Measurements from ENCODE around the gene IFRD1.

The IFRD1 gene

DNA sequence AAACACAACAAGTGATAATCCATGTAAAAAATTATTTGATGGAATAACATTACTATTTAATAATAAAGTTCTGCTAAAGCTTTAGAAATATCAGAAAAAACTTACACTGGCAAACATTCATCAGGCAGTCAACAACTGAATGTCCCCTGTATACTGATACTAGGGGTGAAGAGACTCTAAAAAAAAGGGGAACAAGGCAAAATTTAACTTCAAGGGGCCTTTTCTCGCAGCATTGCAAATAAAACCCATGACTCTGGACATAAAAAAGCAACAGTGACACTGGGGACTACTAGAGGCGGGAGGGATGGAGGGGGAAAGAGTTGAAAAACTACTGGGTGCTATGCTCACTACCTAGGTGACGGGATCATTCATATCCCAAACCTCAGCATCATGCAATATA, 5.8 kb upstream of the IFRD1 start:
- no peaks in the 10 kb centered on the region for H3K36me3 ChIP-seq (ENCODE audit: insufficient read depth, low read length)
- no peaks in the 10 kb centered on the region for H3K9me2 ChIP-seq (replicated peaks; ENCODE audit: low read depth, low read length)
- no peaks in the 10 kb centered on the region for H3K79me2 ChIP-seq (ENCODE audit: insufficient read depth, low read length)
- H3F3A ChIP-seq (ENCODE audit: low read depth), result peaks cover 2% of the 10 kb centered on the region; the same call in 1 of the 2 replicates
- H4K20me1 ChIP-seq (ENCODE audit: insufficient read depth, low read length, poor library complexity, severe bottlenecking), result no peaks in the 10 kb centered on the region
- peaks cover 4% of the 10 kb centered on the region for H3K4me1 ChIP-seq (ENCODE audit: insufficient read depth, low read length, poor library complexity, severe bottlenecking)
- H3K9me3 ChIP-seq (ENCODE audit: insufficient read depth, low read depth, low read length), result no peaks in the 10 kb centered on the region
- H3K27me3 ChIP-seq (ENCODE audit: insufficient read depth, low read length, poor library complexity, severe bottlenecking), result no peaks in the 10 kb centered on the region
- no peak overlapping the region for H2AFZ ChIP-seq (ENCODE audit: low read length)
- TF ChIP-seq, protein P1, sequence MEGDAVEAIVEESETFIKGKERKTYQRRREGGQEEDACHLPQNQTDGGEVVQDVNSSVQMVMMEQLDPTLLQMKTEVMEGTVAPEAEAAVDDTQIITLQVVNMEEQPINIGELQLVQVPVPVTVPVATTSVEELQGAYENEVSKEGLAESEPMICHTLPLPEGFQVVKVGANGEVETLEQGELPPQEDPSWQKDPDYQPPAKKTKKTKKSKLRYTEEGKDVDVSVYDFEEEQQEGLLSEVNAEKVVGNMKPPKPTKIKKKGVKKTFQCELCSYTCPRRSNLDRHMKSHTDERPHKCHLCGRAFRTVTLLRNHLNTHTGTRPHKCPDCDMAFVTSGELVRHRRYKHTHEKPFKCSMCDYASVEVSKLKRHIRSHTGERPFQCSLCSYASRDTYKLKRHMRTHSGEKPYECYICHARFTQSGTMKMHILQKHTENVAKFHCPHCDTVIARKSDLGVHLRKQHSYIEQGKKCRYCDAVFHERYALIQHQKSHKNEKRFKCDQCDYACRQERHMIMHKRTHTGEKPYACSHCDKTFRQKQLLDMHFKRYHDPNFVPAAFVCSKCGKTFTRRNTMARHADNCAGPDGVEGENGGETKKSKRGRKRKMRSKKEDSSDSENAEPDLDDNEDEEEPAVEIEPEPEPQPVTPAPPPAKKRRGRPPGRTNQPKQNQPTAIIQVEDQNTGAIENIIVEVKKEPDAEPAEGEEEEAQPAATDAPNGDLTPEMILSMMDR (conservative IDR thresholded peaks at IDR 0.05; ENCODE audit: low read length), result no peak
- TF ChIP-seq EZH2phosphoT487 (IDR thresholded peaks at IDR 0.05; ENCODE audit: borderline replicate concordance), result no peak
- H3K4me2 ChIP-seq (ENCODE audit: low read depth, low read length, poor library complexity, severe bottlenecking), result no peak overlapping the region
- no peak overlapping the region for H3K4me3 ChIP-seq (ENCODE audit: low read length, poor library complexity, severe bottlenecking)
- H3K9ac ChIP-seq (ENCODE audit: low read depth, low read length, poor library complexity, severe bottlenecking), result no peak overlapping the region

- H3K36me3 ChIP-seq (ENCODE audit: insufficient read depth, low read length), result no peaks in the 10 kb centered on the region
Observed at GRCh38 chr7:112446431-112446830, 3.8 kb upstream of the IFRD1 start.

DNA sequence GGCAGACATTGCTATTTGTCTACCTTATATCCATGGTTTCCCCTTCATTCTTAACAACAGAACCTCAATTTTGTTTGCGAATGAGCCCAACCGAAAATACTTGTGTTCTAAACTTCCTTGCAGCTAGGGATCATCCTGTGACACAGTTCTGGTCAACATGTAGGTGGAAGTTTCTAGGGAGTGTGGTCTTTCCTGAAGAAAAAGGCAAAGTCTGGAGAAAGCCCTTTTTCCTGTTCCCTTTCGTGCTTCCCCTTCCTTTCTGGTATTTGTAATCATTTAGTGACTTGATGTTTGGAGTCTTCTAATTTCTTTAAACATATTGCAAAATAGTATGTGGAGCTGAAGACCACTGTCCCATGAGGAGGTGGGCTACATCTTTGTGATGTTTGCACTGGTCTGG, 2.9 kb upstream of the IFRD1 start:
- Histone ChIP-seq H2AFZ (ENCODE audit: low read length) (no peak overlapping the region), H3K79me2 (ENCODE audit: insufficient read depth, low read length) (peaks cover 17% of the 10 kb centered on the region), H3K9me3 (ENCODE audit: insufficient read depth, low read depth, low read length) (no peaks in the 10 kb centered on the region), H4K20me1 (ENCODE audit: insufficient read depth, low read length, poor library complexity, severe bottlenecking) (peaks cover 17% of the 10 kb centered on the region), H3K36me3 (ENCODE audit: insufficient read depth, low read length) (no peaks in the 10 kb centered on the region), H3K4me3 (ENCODE audit: low read length, poor library complexity, severe bottlenecking) (no peak overlapping the region), H3K9ac (ENCODE audit: low read depth, low read length, poor library complexity, severe bottlenecking) (no peak overlapping the region), H3K9me2 (replicated peaks; ENCODE audit: low read depth, low read length) (no peaks in the 10 kb centered on the region), H3F3A (ENCODE audit: low read depth) (peaks cover 2% of the 10 kb centered on the region; the same call in 1 of the 2 replicates), H3K4me1 (ENCODE audit: insufficient read depth, low read length, poor library complexity, severe bottlenecking) (peaks cover 19% of the 10 kb centered on the region), H3K4me2 (ENCODE audit: low read depth, low read length, poor library complexity, severe bottlenecking) (no peak overlapping the region), H3K27me3 (ENCODE audit: insufficient read depth, low read length, poor library complexity, severe bottlenecking) (no peaks in the 10 kb centered on the region)
- TF ChIP-seq, protein P1 (conservative IDR thresholded peaks at IDR 0.05; ENCODE audit: low read length), result no peak
- no peak for TF ChIP-seq EZH2phosphoT487 (IDR thresholded peaks at IDR 0.05; ENCODE audit: borderline replicate concordance)

More at GRCh38 chr7:112446431-112446830, 3.8 kb upstream of the IFRD1 start:
- Histone ChIP-seq H3K9ac (ENCODE audit: low read depth, low read length, poor library complexity, severe bottlenecking) (no peak overlapping the region), H2AFZ (ENCODE audit: low read length) (no peak overlapping the region), H3K79me2 (ENCODE audit: insufficient read depth, low read length) (peaks cover 7% of the 10 kb centered on the region), H3F3A (ENCODE audit: low read depth) (peaks cover 2% of the 10 kb centered on the region; the same call in 1 of the 2 replicates), H3K4me3 (ENCODE audit: low read length, poor library complexity, severe bottlenecking) (no peak overlapping the region), H3K4me2 (ENCODE audit: low read depth, low read length, poor library complexity, severe bottlenecking) (no peak overlapping the region), H3K27me3 (ENCODE audit: insufficient read depth, low read length, poor library complexity, severe bottlenecking) (no peaks in the 10 kb centered on the region), H4K20me1 (ENCODE audit: insufficient read depth, low read length, poor library complexity, severe bottlenecking) (peaks cover 7% of the 10 kb centered on the region), H3K4me1 (ENCODE audit: insufficient read depth, low read length, poor library complexity, severe bottlenecking) (peaks cover 9% of the 10 kb centered on the region), H3K9me3 (ENCODE audit: insufficient read depth, low read depth, low read length) (no peaks in the 10 kb centered on the region), H3K9me2 (replicated peaks; ENCODE audit: low read depth, low read length) (no peaks in the 10 kb centered on the region)
- TF ChIP-seq EZH2phosphoT487 (IDR thresholded peaks at IDR 0.05; ENCODE audit: borderline replicate concordance), result no peak
- TF ChIP-seq, protein P1 (conservative IDR thresholded peaks at IDR 0.05; ENCODE audit: low read length), result no peak

All from Loucy (cell line).